ENCODE data around the gene TXNRD1. TPM values are rescaled to one million over a fixed set of nuclear protein-coding genes. Genes with fewer than 3 reads are reported as not detected.

Gene TXNRD1
- polyA plus RNA-seq, 4 donors: 29.3 to 64.2 (median 49.2) TPM

DNA sequence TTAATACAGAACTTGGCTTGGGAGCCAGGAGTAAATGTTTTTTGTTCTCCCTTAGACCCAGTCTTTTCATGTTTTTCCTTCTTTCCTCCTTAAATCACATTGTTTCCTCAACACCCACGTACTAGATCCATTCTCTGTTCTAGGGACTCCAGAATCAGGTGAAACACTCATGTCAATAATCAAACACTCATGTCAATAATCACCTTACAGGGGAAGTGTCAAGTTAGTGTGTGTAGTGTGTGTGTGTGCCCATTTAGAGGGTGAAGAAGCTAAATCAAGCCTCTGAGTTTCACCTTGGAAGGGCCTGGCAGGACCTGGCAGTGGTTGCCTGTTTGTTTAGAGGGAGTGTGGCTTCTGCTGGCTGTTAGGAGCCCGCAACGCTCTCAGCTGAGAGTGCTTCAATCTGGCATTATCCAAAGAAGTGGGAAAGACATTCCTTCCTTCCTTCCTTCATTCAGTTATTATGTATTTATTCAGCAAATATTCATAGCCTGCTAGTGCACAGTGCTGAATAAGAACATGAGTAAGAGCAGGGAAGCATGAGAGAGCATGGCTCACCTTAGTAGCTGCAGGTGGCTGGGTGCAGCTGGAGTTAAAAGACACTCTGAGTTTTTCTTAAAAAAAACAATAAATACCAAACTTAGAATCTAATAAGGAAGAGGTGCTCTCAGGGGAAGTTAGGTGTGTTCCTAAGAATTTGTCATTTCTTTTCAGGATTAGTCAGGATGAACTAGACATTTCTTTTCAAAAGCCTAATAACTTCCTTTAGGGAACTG, 70.3 kb downstream of the TXNRD1 start:
- 28 to 64% (median 39%) methylated on average over 3 of the region's 3 CpGs for WGBS, 3 donors
- peaks cover 0 to 2% (median 0%) of the 10 kb centered on the region in 3 donors for H3K36me3 ChIP-seq (ENCODE audit: control insufficient read depth in 3 of 3, insufficient read depth in 2 of 3, low read depth in 1 of 3, low read length in 3 of 3)
- FAIRE-seq (no peak), DNase-seq (peak in 1 of 2 donors; percentile 45)
- no peaks in the 10 kb centered on the region for H3K9me3 ChIP-seq (ENCODE audit: control insufficient read depth in 2 of 2, insufficient read depth in 1 of 2, low read depth in 1 of 2, low read length in 1 of 2)
- no peaks in the 10 kb centered on the region for H3K27me3 ChIP-seq (ENCODE audit: control insufficient read depth in 3 of 3, insufficient read depth in 3 of 3, low read length in 3 of 3)
- peaks cover 4 to 23% (median 11%) of the 10 kb centered on the region in 3 donors for H3K4me1 ChIP-seq (ENCODE audit: control insufficient read depth in 3 of 3, insufficient read depth in 2 of 3, low read depth in 1 of 3, low read length in 2 of 3)
- peak overlapping the region; percentile 6 to 97 (median 93) for H3K27ac ChIP-seq (ENCODE audit: low read depth in 1 of 3, low read length in 2 of 3)
- H3K4me3 ChIP-seq (ENCODE audit: low read depth in 1 of 3, low read length in 3 of 3): no peak overlapping the region

DNA sequence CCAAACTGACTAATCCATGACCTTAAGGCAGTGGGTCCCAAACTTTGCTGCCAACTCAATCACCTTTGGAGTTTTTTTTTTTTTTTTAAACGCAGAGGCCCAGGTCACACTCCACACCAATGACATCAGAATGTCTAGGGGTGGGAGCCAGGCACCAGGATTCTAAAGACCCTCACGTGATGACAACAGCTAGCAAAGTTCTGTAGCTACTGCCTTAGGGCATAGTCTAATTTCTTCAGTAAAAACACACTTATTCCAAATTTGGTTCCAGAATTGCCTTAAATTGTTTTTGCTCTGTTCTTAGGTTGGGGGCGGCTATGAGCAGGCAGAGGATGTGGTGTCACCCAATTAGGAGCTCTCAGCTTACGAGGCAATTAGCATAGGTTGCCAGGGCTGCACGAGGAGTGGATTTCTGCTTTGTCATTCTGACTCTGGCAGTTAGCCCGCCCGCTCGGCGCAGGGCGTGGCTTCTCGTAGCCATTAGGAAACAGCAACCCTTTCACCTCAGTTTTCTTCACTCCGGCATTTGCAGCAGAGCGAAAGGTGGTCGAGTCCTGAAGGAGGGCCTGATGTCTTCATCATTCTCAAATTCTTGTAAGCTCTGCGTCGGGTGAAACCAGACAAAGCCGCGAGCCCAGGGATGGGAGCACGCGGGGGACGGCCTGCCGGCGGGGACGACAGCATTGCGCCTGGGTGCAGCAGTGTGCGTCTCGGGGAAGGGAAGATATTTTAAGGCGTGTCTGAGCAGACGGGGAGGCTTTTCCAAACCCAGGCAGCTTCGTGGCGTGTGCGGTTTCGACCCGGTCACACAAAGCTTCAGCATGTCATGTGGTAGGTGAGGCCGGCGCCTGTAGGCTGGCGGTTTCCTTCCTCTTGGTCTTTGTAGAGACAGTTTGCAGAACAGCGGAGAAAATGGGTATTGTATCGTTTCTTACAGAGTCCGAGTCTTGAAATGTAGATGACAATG, 71.2 kb downstream of the TXNRD1 start:
- WGBS, 3 donors: 0 to 1% (median 0%) methylated on average over 40 of the region's 40 CpGs
- Histone ChIP-seq H3K27ac (ENCODE audit: low read depth in 1 of 3, low read length in 2 of 3) (peak overlapping the region; percentile 88 to 97 (median 93)), H3K36me3 (ENCODE audit: control insufficient read depth in 3 of 3, insufficient read depth in 2 of 3, low read depth in 1 of 3, low read length in 3 of 3) (peaks cover 0 to 5% (median 0%) of the 10 kb centered on the region in 3 donors), H3K4me1 (ENCODE audit: control insufficient read depth in 3 of 3, insufficient read depth in 2 of 3, low read depth in 1 of 3, low read length in 2 of 3) (peaks cover 4 to 23% (median 11%) of the 10 kb centered on the region in 3 donors), H3K9me3 (ENCODE audit: control insufficient read depth in 2 of 2, insufficient read depth in 1 of 2, low read depth in 1 of 2, low read length in 1 of 2) (no peaks in the 10 kb centered on the region), H3K4me3 (ENCODE audit: low read depth in 1 of 3, low read length in 3 of 3) (peak overlapping the region; percentile 38 to 86 (median 72)), H3K27me3 (ENCODE audit: control insufficient read depth in 3 of 3, insufficient read depth in 3 of 3, low read length in 3 of 3) (no peaks in the 10 kb centered on the region)
- DNase-seq (peak; percentile 97), FAIRE-seq (no peak)

DNA sequence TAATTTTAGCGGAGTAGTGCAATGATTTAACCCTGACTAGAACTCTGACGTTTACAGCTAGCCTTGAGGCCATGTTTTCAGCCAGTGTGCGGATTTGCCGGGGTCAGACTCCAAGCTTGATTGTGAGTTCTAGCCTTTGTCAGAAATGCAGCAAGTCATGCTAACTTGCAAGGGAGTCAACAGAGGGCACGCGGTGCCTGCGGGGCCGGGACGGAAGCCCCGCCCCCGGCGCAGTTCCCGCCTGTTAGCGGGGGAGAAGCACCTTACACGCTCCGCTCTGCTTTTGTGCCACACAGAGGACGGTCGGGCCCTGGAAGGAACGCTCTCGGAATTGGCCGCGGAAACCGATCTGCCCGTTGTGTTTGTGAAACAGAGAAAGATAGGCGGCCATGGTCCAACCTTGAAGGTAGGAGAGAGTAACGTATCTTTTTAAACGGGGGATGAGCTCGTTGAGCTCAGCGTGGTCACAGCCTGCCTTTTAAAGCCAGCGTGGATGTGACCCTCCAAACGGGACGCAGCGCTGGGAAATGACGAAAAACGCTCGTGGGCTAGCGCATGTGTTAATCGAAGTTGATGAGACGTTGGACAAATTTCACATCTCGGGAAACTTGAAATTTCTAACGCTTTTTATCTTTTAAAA, 73.2 kb downstream of the TXNRD1 start:
- H3K4me3 ChIP-seq (ENCODE audit: low read depth in 1 of 3, low read length in 3 of 3): peak overlapping the region; percentile 46 to 86 (median 72)
- H3K4me1 ChIP-seq (ENCODE audit: control insufficient read depth in 3 of 3, insufficient read depth in 2 of 3, low read depth in 1 of 3, low read length in 2 of 3): peaks cover 4 to 23% (median 11%) of the 10 kb centered on the region in 3 donors
- DNase-seq (peak; percentile 92 to 94), FAIRE-seq (no peak)
- H3K9me3 ChIP-seq (ENCODE audit: control insufficient read depth in 2 of 2, insufficient read depth in 1 of 2, low read depth in 1 of 2, low read length in 1 of 2): no peaks in the 10 kb centered on the region
- peak overlapping the region; percentile 22 to 97 (median 93) for H3K27ac ChIP-seq (ENCODE audit: low read depth in 1 of 3, low read length in 2 of 3)
- H3K27me3 ChIP-seq (ENCODE audit: control insufficient read depth in 3 of 3, insufficient read depth in 3 of 3, low read length in 3 of 3): no peaks in the 10 kb centered on the region
- H3K36me3 ChIP-seq (ENCODE audit: control insufficient read depth in 3 of 3, insufficient read depth in 2 of 3, low read depth in 1 of 3, low read length in 3 of 3): peaks cover 6 to 13% (median 11%) of the 10 kb centered on the region in 3 donors
- 0% methylated on average over 41 of the region's 41 CpGs for whole genome bisulfite sequencing, 3 donors

DNA sequence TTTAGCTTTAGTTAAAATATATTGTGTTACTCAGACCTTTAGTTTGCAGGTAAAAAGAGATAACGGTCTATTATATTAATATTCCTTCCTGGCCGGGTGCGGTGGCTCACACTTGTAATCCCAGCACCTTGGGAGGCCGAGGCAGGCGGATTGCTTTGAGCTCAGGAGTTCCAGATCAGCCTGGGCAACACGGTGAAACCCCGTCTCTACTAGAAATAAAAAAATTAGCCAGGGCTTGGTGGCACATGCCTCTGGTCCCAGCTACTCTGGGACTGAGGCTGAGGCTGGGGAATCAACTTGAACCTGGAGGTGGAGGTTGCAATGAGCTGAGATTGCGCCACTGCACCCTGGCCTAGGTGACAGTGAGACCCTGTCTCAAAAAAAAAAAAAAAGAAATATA, 74.7 kb downstream of the TXNRD1 start:
- no peak overlapping the region for H3K4me3 ChIP-seq (ENCODE audit: low read depth in 1 of 3, low read length in 3 of 3)
- no peaks in the 10 kb centered on the region for H3K9me3 ChIP-seq (ENCODE audit: control insufficient read depth in 2 of 2, insufficient read depth in 1 of 2, low read depth in 1 of 2, low read length in 1 of 2)
- no peaks in the 10 kb centered on the region for H3K27me3 ChIP-seq (ENCODE audit: control insufficient read depth in 3 of 3, insufficient read depth in 3 of 3, low read length in 3 of 3)
- H3K36me3 ChIP-seq (ENCODE audit: control insufficient read depth in 3 of 3, insufficient read depth in 2 of 3, low read depth in 1 of 3, low read length in 3 of 3): peaks cover 9 to 14% (median 13%) of the 10 kb centered on the region in 3 donors
- H3K4me1 ChIP-seq (ENCODE audit: control insufficient read depth in 3 of 3, insufficient read depth in 2 of 3, low read depth in 1 of 3, low read length in 2 of 3): peaks cover 4 to 20% (median 11%) of the 10 kb centered on the region in 3 donors
- 86 to 92% (median 90%) methylated on average over 7 to 8 of the region's 8 CpGs for WGBS, 3 donors
- H3K27ac ChIP-seq (ENCODE audit: low read depth in 1 of 3, low read length in 2 of 3): no peak overlapping the region
- FAIRE-seq (no peak), DNase-seq (no peak)

DNA sequence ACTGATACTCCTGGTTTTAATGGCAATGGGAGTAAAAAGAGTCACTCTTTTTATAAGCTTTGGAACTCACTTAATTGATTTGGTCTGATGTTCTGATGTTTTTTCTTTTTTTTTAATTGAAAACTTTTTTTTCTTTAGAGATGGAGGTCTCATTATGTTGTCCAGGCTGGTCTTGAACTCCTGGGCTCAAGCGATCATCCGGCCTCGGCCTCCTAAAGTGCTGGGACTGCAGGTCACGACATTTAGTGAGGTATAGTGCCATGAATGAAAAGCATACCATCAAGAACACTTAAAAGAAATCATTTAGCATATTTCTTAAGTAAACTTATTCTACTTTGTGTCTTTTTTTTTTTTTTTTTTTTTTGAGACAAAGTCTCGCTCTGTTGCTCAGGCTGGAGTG, 75.3 kb downstream of the TXNRD1 start:
- Histone ChIP-seq H3K4me3 (ENCODE audit: low read depth in 1 of 3, low read length in 3 of 3) (no peak overlapping the region), H3K9me3 (ENCODE audit: control insufficient read depth in 2 of 2, insufficient read depth in 1 of 2, low read depth in 1 of 2, low read length in 1 of 2) (no peaks in the 10 kb centered on the region), H3K4me1 (ENCODE audit: control insufficient read depth in 3 of 3, insufficient read depth in 2 of 3, low read depth in 1 of 3, low read length in 2 of 3) (peaks cover 4 to 15% (median 9%) of the 10 kb centered on the region in 3 donors), H3K36me3 (ENCODE audit: control insufficient read depth in 3 of 3, insufficient read depth in 2 of 3, low read depth in 1 of 3, low read length in 3 of 3) (peaks cover 9 to 16% (median 15%) of the 10 kb centered on the region in 3 donors), H3K27me3 (ENCODE audit: control insufficient read depth in 3 of 3, insufficient read depth in 3 of 3, low read length in 3 of 3) (no peaks in the 10 kb centered on the region), H3K27ac (ENCODE audit: low read depth in 1 of 3, low read length in 2 of 3) (no peak overlapping the region)
- WGBS, 3 donors: 97 to 100% (median 98%) methylated on average over 4 to 5 of the region's 5 CpGs
- no peak for FAIRE-seq
- DNase-seq: no peak

DNA sequence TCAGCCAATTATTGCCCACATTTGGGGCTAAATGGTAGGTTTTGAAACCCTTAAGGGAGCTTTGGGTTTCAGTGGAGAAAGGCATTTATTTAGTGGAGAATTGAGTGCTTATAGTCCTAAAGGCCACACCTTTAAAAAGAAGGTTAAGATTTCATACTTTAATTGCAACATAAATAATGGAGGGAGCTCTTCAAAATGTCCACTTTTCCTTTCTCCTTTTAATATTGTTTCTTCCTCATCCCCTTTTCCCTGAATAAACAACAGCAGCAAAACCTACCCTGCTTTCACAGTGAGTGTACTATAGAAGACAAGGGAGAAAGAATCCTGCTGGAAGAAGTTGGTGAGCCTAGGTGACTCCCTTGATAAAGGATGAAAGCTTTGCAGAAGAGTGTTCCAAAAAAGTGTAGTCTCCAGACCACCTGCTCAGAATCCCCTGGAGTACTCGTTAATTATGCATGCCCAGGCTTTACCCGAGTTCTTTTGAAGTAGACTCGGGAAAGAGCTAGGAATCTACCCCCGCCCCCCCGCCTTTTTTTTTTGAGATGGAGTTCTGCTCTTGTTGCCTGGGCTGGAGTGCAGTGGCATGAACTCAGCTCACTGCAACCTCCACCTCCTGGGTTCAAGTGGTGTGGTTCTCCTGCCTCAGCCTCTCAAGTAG, 76.4 kb downstream of the TXNRD1 start:
- Histone ChIP-seq H3K27me3 (ENCODE audit: control insufficient read depth in 3 of 3, insufficient read depth in 3 of 3, low read length in 3 of 3) (no peaks in the 10 kb centered on the region), H3K4me1 (ENCODE audit: control insufficient read depth in 3 of 3, insufficient read depth in 2 of 3, low read depth in 1 of 3, low read length in 2 of 3) (peaks cover 2 to 8% (median 2%) of the 10 kb centered on the region in 3 donors), H3K36me3 (ENCODE audit: control insufficient read depth in 3 of 3, insufficient read depth in 2 of 3, low read depth in 1 of 3, low read length in 3 of 3) (peaks cover 9 to 16% (median 15%) of the 10 kb centered on the region in 3 donors), H3K9me3 (ENCODE audit: control insufficient read depth in 2 of 2, insufficient read depth in 1 of 2, low read depth in 1 of 2, low read length in 1 of 2) (no peaks in the 10 kb centered on the region), H3K4me3 (ENCODE audit: low read depth in 1 of 3, low read length in 3 of 3) (no peak overlapping the region), H3K27ac (ENCODE audit: low read depth in 1 of 3, low read length in 2 of 3) (no peak overlapping the region)
- WGBS, 3 donors: 86 to 89% (median 87%) methylated on average over 5 of the region's 5 CpGs
- DNase-seq (no peak), FAIRE-seq (no peak)

DNA sequence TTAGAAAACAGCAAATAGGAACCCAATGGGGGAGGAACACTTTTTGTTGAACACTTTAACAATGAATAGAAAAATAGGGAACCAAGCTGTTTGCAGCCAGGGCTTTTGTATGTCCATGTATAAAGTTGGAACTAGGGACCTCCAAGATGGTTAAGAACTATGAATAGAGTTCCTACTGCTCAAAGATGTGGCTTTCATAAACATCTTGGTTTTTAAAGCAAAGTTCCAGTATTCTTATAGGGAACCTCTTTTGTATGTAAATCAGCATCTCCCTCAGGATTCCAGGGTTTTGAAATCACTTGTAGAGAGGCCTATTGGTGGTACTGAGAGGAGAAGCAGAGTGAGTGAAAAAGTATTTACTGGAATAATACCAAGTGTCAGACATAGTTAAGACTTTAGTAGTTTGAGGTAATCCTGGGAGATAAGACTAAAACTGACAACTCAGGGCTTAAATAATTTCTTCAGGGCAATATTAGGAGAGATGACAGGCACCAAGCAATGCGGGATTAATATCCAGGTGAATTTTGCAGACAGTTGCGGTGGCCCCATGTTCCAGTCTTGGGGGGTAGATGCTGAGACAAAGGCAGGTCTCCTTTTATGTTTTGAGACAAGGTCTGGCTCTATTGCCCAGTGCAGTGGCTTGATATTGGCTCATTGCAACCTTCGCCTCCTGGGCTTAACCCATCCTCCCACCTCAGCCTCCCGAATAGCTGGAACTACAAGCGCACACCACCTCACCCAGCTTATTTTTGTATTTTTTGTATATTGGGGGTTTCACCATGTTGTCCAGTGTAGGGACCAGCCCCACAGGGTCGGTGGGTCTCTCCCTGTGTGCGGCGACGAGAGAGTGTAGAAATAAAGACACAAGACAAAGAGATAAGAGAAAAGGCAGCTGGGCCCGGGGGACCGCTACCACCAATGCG, 77.6 kb downstream of the TXNRD1 start:
- Histone ChIP-seq H3K9me3 (ENCODE audit: control insufficient read depth in 2 of 2, insufficient read depth in 1 of 2, low read depth in 1 of 2, low read length in 1 of 2) (no peaks in the 10 kb centered on the region), H3K27ac (ENCODE audit: low read depth in 1 of 3, low read length in 2 of 3) (no peak overlapping the region), H3K4me3 (ENCODE audit: low read depth in 1 of 3, low read length in 3 of 3) (no peak overlapping the region), H3K27me3 (ENCODE audit: control insufficient read depth in 3 of 3, insufficient read depth in 3 of 3, low read length in 3 of 3) (no peaks in the 10 kb centered on the region), H3K36me3 (ENCODE audit: control insufficient read depth in 3 of 3, insufficient read depth in 2 of 3, low read depth in 1 of 3, low read length in 3 of 3) (peaks cover 9 to 18% (median 16%) of the 10 kb centered on the region in 3 donors), H3K4me1 (ENCODE audit: control insufficient read depth in 3 of 3, insufficient read depth in 2 of 3, low read depth in 1 of 3, low read length in 2 of 3) (peaks cover 2 to 7% (median 4%) of the 10 kb centered on the region in 3 donors)
- 95 to 98% (median 97%) methylated on average over 12 of the region's 12 CpGs for WGBS, 3 donors
- DNase-seq (no peak), FAIRE-seq (no peak)
